H9 (cell line): Measurements from ENCODE around the gene FARP1. TPM values are rescaled to one million over a fixed set of nuclear protein-coding genes. Genes with fewer than 3 reads are reported as not detected.

ENCODE experiments used
- DNase-seq: peaks from one replicate; pipeline ENCODE4 v3.0.0-alpha.2; 2017
- H2AFZ ChIP-seq: one replicate; pipeline ENCODE4 v1.6.1; 2013; ENCODE audit warnings: mild to moderate bottlenecking, low read length, control low read depth, moderate library complexity
- H2AK5ac ChIP-seq: 2 replicates; pipeline ENCODE4 v1.6.1; 2013; ENCODE audit warnings: low read length, control low read depth, mixed read lengths; ENCODE audit not compliant: insufficient read length
- H2BK120ac ChIP-seq: one replicate; pipeline ENCODE4 v1.6.1; 2013; ENCODE audit warnings: low read depth, mild to moderate bottlenecking, low read length, control low read depth, inconsistent platforms; ENCODE audit not compliant: poor library complexity, severe bottlenecking
- H2BK12ac ChIP-seq: 2 replicates; pipeline ENCODE4 v1.6.1; 2013; ENCODE audit warnings: low read length, control low read depth, mixed read lengths, low read depth; ENCODE audit not compliant: insufficient read length
- H2BK15ac ChIP-seq: 2 replicates; pipeline ENCODE4 v1.6.1; 2013; ENCODE audit warnings: low read depth, low read length, control low read depth
- H2BK20ac ChIP-seq: one replicate; pipeline ENCODE4 v1.6.1; 2013; ENCODE audit warnings: low read depth, mild to moderate bottlenecking, low read length, control low read depth, inconsistent platforms; ENCODE audit not compliant: poor library complexity, severe bottlenecking
- H2BK5ac ChIP-seq: 2 replicates; pipeline ENCODE4 v1.6.1; 2013; ENCODE audit warnings: low read length, control low read depth, mixed read lengths; ENCODE audit not compliant: insufficient read length
- H3K14ac ChIP-seq: 2 replicates; pipeline ENCODE4 v1.6.1; 2013; ENCODE audit warnings: low read length, control low read depth; ENCODE audit not compliant: insufficient read depth
- H3K18ac ChIP-seq: 2 replicates; pipeline ENCODE4 v1.6.1; 2013; ENCODE audit warnings: low read depth, mild to moderate bottlenecking, mixed read lengths, low read length, control low read depth; ENCODE audit not compliant: insufficient read length
- H3K23ac ChIP-seq: 2 replicates; pipeline ENCODE4 v1.6.1; 2013; ENCODE audit warnings: low read length, control low read depth, mixed read lengths, low read depth; ENCODE audit not compliant: insufficient read length
- H3K23me2 ChIP-seq: 2 replicates; pipeline ENCODE4 v1.6.1; 2013; ENCODE audit warnings: low read depth, mild to moderate bottlenecking, mixed read lengths, low read length, control low read depth; ENCODE audit not compliant: insufficient read length, poor library complexity, severe bottlenecking
- H3K27ac ChIP-seq: 2 replicates; pipeline ENCODE4 v1.5.1; 2013; ENCODE audit warnings: low read length, control low read depth, mixed read lengths, low read depth; ENCODE audit not compliant: insufficient read length
- H3K27me3 ChIP-seq: 2 replicates; pipeline ENCODE4 v1.6.1; 2013; ENCODE audit warnings: low read length, control low read depth, inconsistent platforms; ENCODE audit not compliant: insufficient read depth
- H3K4ac ChIP-seq: 2 replicates; pipeline ENCODE4 v1.6.1; 2013; ENCODE audit warnings: low read depth, mild to moderate bottlenecking, control low read depth, inconsistent platforms, low read length, moderate library complexity
- H3K4me1 ChIP-seq: 2 replicates; pipeline ENCODE4 v1.6.1; 2013; ENCODE audit warnings: low read length, control low read depth, inconsistent platforms; ENCODE audit not compliant: insufficient read depth
- H3K4me2 ChIP-seq: 2 replicates; pipeline ENCODE4 v1.6.1; 2013; ENCODE audit warnings: low read length, control low read depth, mixed read lengths; ENCODE audit not compliant: insufficient read length, insufficient read depth
- H3K56ac ChIP-seq: 2 replicates; pipeline ENCODE4 v1.6.1; 2013; ENCODE audit warnings: low read depth, mild to moderate bottlenecking, mixed read lengths, low read length, control low read depth; ENCODE audit not compliant: insufficient read length
- H3K79me1 ChIP-seq: 2 replicates; pipeline ENCODE4 v1.6.1; 2013; ENCODE audit warnings: low read depth, mild to moderate bottlenecking, moderate library complexity, low read length, control low read depth, inconsistent platforms; ENCODE audit not compliant: insufficient read depth, poor library complexity, severe bottlenecking
- H3K79me2 ChIP-seq: 2 replicates; pipeline ENCODE4 v1.6.1; 2013; ENCODE audit warnings: low read length, control low read depth, inconsistent platforms; ENCODE audit not compliant: insufficient read depth
- H3K9ac ChIP-seq: 2 replicates; pipeline ENCODE4 v1.6.1; 2013; ENCODE audit warnings: low read length, control low read depth, mixed read lengths; ENCODE audit not compliant: insufficient read length; ENCODE audit errors: extremely low read depth
- H3K9me3 ChIP-seq: one replicate; pipeline ENCODE4 v1.6.1; 2013; ENCODE audit warnings: low read depth, low read length, inconsistent platforms; ENCODE audit not compliant: control insufficient read depth
- H3T11ph ChIP-seq: one replicate; pipeline ENCODE4 v1.6.1; 2013; ENCODE audit warnings: mild to moderate bottlenecking, low read length, control low read depth, inconsistent platforms
- H4K20me1 ChIP-seq: one replicate; pipeline ENCODE4 v1.6.1; 2013; ENCODE audit not compliant: control insufficient read depth, insufficient read length, insufficient read depth
- H4K5ac ChIP-seq: 2 replicates; pipeline ENCODE4 v1.6.1; 2013; ENCODE audit warnings: low read depth, mild to moderate bottlenecking, mixed read lengths, low read length, control low read depth; ENCODE audit not compliant: insufficient read length
- H4K8ac ChIP-seq: replicated peaks from 2 replicates; pipeline ENCODE4 v1.6.1; 2013; ENCODE audit warnings: low read length, control low read depth, mixed read lengths, low read depth; ENCODE audit not compliant: insufficient read length
- H4K91ac ChIP-seq: 2 replicates; pipeline ENCODE4 v1.6.1; 2013; ENCODE audit warnings: low read depth, mild to moderate bottlenecking, moderate library complexity, mixed read lengths, low read length, control low read depth; ENCODE audit not compliant: insufficient read length
- H3K27ac Mint-ChIP-seq, 3 experiments: 2 replicates in 2 of 3; 3 replicates in 1 of 3; pipeline ENCODE4 v1.8.0; 2020 to 2021; ENCODE audit warnings: mixed read lengths in 3 of 3, mild to moderate bottlenecking in 1 of 3, moderate library complexity in 1 of 3
- H3K27me3 Mint-ChIP-seq: 2 replicates; pipeline ENCODE4 v1.8.0; 2021; ENCODE audit warnings: low read depth, mild to moderate bottlenecking, moderate library complexity, mixed read lengths
- H3K36me3 Mint-ChIP-seq, 3 experiments: 2 replicates in 2 of 3; 3 replicates in 1 of 3; pipeline ENCODE4 v1.8.0; 2020 to 2021; ENCODE audit warnings: low read depth in 3 of 3, mixed read lengths in 3 of 3; ENCODE audit not compliant: insufficient read depth in 1 of 3
- H3K4me1 Mint-ChIP-seq, 2 experiments: 2 replicates each; pipeline ENCODE4 v1.8.0; 2020; ENCODE audit warnings: mixed read lengths in 2 of 2
- H3K4me3 Mint-ChIP-seq, 2 experiments: 2 replicates in 1 of 2; 3 replicates in 1 of 2; pipeline ENCODE4 v1.8.0; 2020 to 2021; ENCODE audit warnings: mild to moderate bottlenecking in 2 of 2, mixed read lengths in 2 of 2, moderate library complexity in 1 of 2
- H3K9me3 Mint-ChIP-seq, 2 experiments: 2 replicates in 1 of 2; 3 replicates in 1 of 2; pipeline ENCODE4 v1.8.0; 2020; ENCODE audit warnings: mild to moderate bottlenecking in 2 of 2, mixed read lengths in 2 of 2, moderate library complexity in 1 of 2
- WGBS: extraction: QIAGEN DNeasy Blood & Tissue Kit; methylation state at CpG from one replicate; pipeline ENCODE4 v1.1.7; 2013; ENCODE audit warnings: missing lambda C conversion rate, low lambda C conversion rate, mixed read lengths; ENCODE audit not compliant: insufficient read length; ENCODE audit errors: extremely low coverage; 5-methylcytosine and 5-hydroxymethylcytosine counted together
- total RNA-seq: library from RNA; stranded (reverse); gene quantifications from 2 replicates; pipeline ENCODE4 v1.2.1, GENCODE V29; 2021
- TF ChIP-seq, protein P1 (sequence below): fragments of 200-600 bp; sonication (generic); conservative IDR thresholded peaks from 3 replicates; pipeline ENCODE4 v1.8.0; 2021; ENCODE audit warnings: antibody characterized with exemption, mild to moderate bottlenecking

FARP1 gene
- total RNA-seq, 1 experiment from 2014 or later, result 95.9 TPM

DNA sequence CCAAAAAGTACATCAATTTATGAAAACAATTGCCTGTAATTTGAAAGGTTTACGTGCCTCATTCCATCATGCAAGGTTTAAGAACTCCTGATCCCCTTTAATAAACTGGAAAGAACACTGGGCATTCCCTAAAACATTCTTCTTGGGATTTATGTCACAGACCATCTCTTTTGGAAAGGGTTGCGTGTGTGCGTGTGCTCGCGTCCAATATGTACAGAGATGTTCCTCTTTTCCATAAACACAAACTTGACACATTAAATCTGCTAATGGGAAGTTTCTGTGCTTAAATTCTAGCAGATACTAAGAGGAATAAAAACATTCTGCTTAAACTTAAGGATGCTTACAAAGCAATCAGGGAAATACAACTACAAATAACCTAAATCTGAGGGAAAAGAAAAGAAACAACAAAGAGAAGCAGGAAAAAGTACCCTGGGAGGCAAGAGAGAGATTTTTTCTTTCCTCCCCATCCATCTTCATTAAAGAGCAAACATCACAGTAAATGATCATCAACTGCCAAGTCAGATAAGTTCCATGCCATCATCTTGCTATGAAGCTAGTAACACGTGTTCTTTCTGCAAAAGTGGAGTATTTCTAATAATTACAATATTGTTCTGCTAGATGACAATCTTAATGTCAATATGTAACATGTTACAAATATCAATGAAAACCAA is 350.3 kb downstream of the FARP1 start:
- TF ChIP-seq, protein P1, sequence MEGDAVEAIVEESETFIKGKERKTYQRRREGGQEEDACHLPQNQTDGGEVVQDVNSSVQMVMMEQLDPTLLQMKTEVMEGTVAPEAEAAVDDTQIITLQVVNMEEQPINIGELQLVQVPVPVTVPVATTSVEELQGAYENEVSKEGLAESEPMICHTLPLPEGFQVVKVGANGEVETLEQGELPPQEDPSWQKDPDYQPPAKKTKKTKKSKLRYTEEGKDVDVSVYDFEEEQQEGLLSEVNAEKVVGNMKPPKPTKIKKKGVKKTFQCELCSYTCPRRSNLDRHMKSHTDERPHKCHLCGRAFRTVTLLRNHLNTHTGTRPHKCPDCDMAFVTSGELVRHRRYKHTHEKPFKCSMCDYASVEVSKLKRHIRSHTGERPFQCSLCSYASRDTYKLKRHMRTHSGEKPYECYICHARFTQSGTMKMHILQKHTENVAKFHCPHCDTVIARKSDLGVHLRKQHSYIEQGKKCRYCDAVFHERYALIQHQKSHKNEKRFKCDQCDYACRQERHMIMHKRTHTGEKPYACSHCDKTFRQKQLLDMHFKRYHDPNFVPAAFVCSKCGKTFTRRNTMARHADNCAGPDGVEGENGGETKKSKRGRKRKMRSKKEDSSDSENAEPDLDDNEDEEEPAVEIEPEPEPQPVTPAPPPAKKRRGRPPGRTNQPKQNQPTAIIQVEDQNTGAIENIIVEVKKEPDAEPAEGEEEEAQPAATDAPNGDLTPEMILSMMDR, result no peak
- no peaks in the 10 kb centered on the region for H3K9me3 ChIP-seq
- Mint-ChIP-seq H3K9me3 (no peaks in the 10 kb centered on the region), H3K27ac (peak overlapping the region; percentile 11 to 58 (median 29); a peak in 5 of 7 replicates), H3K4me3 (no peak overlapping the region), H3K36me3 (peaks cover 2 to 6% (median 3%) of the 10 kb centered on the region in 3 experiments; a peak in 6 of 7 replicates), H3K27me3 (no peaks in the 10 kb centered on the region), H3K4me1 (peaks cover 78 to 83% of the 10 kb centered on the region in 2 experiments)
- H3T11ph ChIP-seq, result no peak overlapping the region
- H3K79me2 ChIP-seq, result peaks cover 30% of the 10 kb centered on the region; the same call in 1 of the 2 replicates
- H3K4me1 ChIP-seq, result peaks cover 13% of the 10 kb centered on the region; the same call in 1 of the 2 replicates
- H4K91ac ChIP-seq, result no peak overlapping the region
- no peak overlapping the region for H2AFZ ChIP-seq
- no peak overlapping the region for H2BK15ac ChIP-seq
- H3K14ac ChIP-seq, result no peak overlapping the region
- no peaks in the 10 kb centered on the region for H3K23me2 ChIP-seq
- no peak overlapping the region for H3K4me2 ChIP-seq
- H3K9ac ChIP-seq, result no peak overlapping the region
- no peak overlapping the region for H2AK5ac ChIP-seq
- no peak overlapping the region for H3K27ac ChIP-seq
- H4K8ac ChIP-seq, result no peak overlapping the region
- H3K18ac ChIP-seq, result no peak overlapping the region
- no peaks in the 10 kb centered on the region for H4K20me1 ChIP-seq
- H2BK5ac ChIP-seq, result no peak overlapping the region
- peaks cover 7% of the 10 kb centered on the region for H3K79me1 ChIP-seq
- no peak overlapping the region for H2BK20ac ChIP-seq
- DNase-seq, result no peak
- H3K27me3 ChIP-seq, result no peaks in the 10 kb centered on the region
- no peak overlapping the region for H3K23ac ChIP-seq
- WGBS, result no CpG with 5 or more reads among the region's 6 CpGs
- H3K56ac ChIP-seq, result no peak overlapping the region
- no peak overlapping the region for H2BK120ac ChIP-seq
- no peak overlapping the region for H3K4ac ChIP-seq
- H4K5ac ChIP-seq, result no peak overlapping the region
- H2BK12ac ChIP-seq, result no peak overlapping the region
